Esophagus muscularis mucosa (tissue), 4 donors: ENCODE data around the gene CD101. TPM values are rescaled to one million over a fixed set of nuclear protein-coding genes. Genes with fewer than 3 reads are reported as not detected.

Experiments used
- DNase-seq: peaks from one replicate; pipeline ENCODE4 v3.0.0-alpha.2; 2017; ENCODE audit errors: extremely low spot score
- H3K27ac ChIP-seq, 4 donors: fragments of 200-600 bp; sonication (generic); replicated peaks in 1 of 4; 1 replicate in 3 of 4; 2 replicates in 1 of 4; pipeline ENCODE4 v1.5.1; 2016 to 2019; ENCODE audit warnings: mild to moderate bottlenecking in 1 of 4
- H3K27me3 ChIP-seq, 4 donors: fragments of 200-600 bp; sonication (generic); one replicate each; pipeline versions ENCODE4 v1.5.1 to v1.6.0; 2016 to 2019
- H3K36me3 ChIP-seq, 4 donors: fragments of 200-600 bp; sonication (generic); one replicate each; pipeline ENCODE4 v1.5.1; 2016 to 2019
- H3K4me1 ChIP-seq, 4 donors: fragments of 200-600 bp; sonication (generic); one replicate each; pipeline ENCODE4 v1.5.1; 2016 to 2019
- H3K4me3 ChIP-seq, 4 donors: fragments of 200-600 bp; sonication (generic); 1 replicate in 2 of 4; 2 replicates in 2 of 4; pipeline ENCODE4 v1.5.1; 2016 to 2019; ENCODE audit warnings: mild to moderate bottlenecking in 4 of 4, moderate library complexity in 1 of 4
- H3K9me3 ChIP-seq, 4 donors: fragments of 200-600 bp; sonication (generic); 1 replicate in 3 of 4; 2 replicates in 1 of 4; pipeline ENCODE4 v1.5.1; 2016 to 2019
- CTCF ChIP-seq, 3 experiments: fragments of 200-600 bp in 2 of 3; fragments of 450-650 bp in 1 of 3; sonication (generic) in 2 of 3; IDR thresholded peaks; one replicate each; pipeline ENCODE4 v1.5.1; 2017 to 2019; ENCODE audit warnings: antibody characterized with exemption in 3 of 3, mild to moderate bottlenecking in 2 of 3, moderate library complexity in 1 of 3
- EP300 ChIP-seq: sonication (generic); formaldehyde crosslinking; IDR thresholded peaks from one replicate; pipeline ENCODE4 v1.6.1; 2017; ENCODE audit warnings: antibody characterized with exemption
- POLR2A ChIP-seq: fragments of 450-650 bp; IDR thresholded peaks from one replicate; pipeline ENCODE4 v1.6.1; 2017; ENCODE audit warnings: antibody characterized with exemption, moderate library complexity, mild to moderate bottlenecking, low read depth
- POLR2AphosphoS5 ChIP-seq, 2 donors: sonication (generic); formaldehyde crosslinking; IDR thresholded peaks; one replicate each; pipeline ENCODE4 v1.6.1; 2017; ENCODE audit warnings: antibody characterized with exemption in 2 of 2
- WGBS: methylation state at CpG from one replicate; pipeline ENCODE4 v1.1.5; 2018; 5-methylcytosine and 5-hydroxymethylcytosine counted together
- intact Hi-C: fragments of 100-400 bp; cut with DNase I; formaldehyde crosslinking; loops from one replicate; pipeline ENCODE4 v1.15.1; 2023
- total RNA-seq, 4 donors: library from RNA; depleted of rRNA; stranded (reverse); fragments of >200 nt; gene quantifications; one replicate each; pipeline versions ENCODE4 v1.1.0 to v1.2.1, GENCODE V29; 2016

Gene CD101
- total RNA-seq, 4 donors from 2014 or later = 0.26 to 1.5 (median 0.87) TPM

- no peaks in the 10 kb centered on the region for H3K36me3 ChIP-seq
- DNase-seq = no peak
- no peak overlapping the region for H3K4me3 ChIP-seq
- TF ChIP-seq POLR2A (no peak), CTCF (IDR thresholded peaks at IDR 0.05) (no peak), EP300 (no peak), POLR2AphosphoS5 (IDR thresholded peaks at IDR 0.05) (no peak)
- intact Hi-C loops = no loop called here
- no peaks in the 10 kb centered on the region for H3K4me1 ChIP-seq
- WGBS = 93% methylated on average over 5 of the region's 5 CpGs
- no peak overlapping the region for H3K27ac ChIP-seq
- H3K9me3 ChIP-seq = no peaks in the 10 kb centered on the region
- H3K27me3 ChIP-seq = no peaks in the 10 kb centered on the region
Observed at GRCh38 chr1:117013309-117013858, 11.8 kb downstream of the CD101 start.

- no peak for TF ChIP-seq EP300
- TF ChIP-seq POLR2A = no peak
- no peak for TF ChIP-seq CTCF (IDR thresholded peaks at IDR 0.05)
- no peak for TF ChIP-seq POLR2AphosphoS5 (IDR thresholded peaks at IDR 0.05)
- WGBS = 90% methylated on average over 5 of the region's 5 CpGs
- no peak for DNase-seq
- Histone ChIP-seq H3K27me3 (no peaks in the 10 kb centered on the region), H3K9me3 (no peaks in the 10 kb centered on the region), H3K4me3 (no peak overlapping the region), H3K4me1 (no peaks in the 10 kb centered on the region), H3K27ac (no peak overlapping the region), H3K36me3 (no peaks in the 10 kb centered on the region)
- intact Hi-C loops = no loop called here
Observed at GRCh38 chr1:117014209-117014608, 12.6 kb downstream of the CD101 start.

- WGBS = 93% methylated on average over 3 of the region's 3 CpGs
- TF ChIP-seq POLR2AphosphoS5 (IDR thresholded peaks at IDR 0.05) = no peak
- Histone ChIP-seq H3K36me3 (no peaks in the 10 kb centered on the region), H3K4me1 (no peaks in the 10 kb centered on the region), H3K4me3 (no peak overlapping the region), H3K9me3 (no peaks in the 10 kb centered on the region), H3K27ac (no peak overlapping the region), H3K27me3 (no peaks in the 10 kb centered on the region)
- DNase-seq = no peak
- intact Hi-C loops = no loop called here
Observed at GRCh38 chr1:117015724-117016123, 14.2 kb downstream of the CD101 start.

GRCh38 chr1:117017062-117017461, 15.5 kb downstream of the CD101 start:
- Histone ChIP-seq H3K36me3 (no peaks in the 10 kb centered on the region), H3K27ac (no peak overlapping the region), H3K4me3 (no peak overlapping the region), H3K27me3 (no peaks in the 10 kb centered on the region), H3K4me1 (no peaks in the 10 kb centered on the region), H3K9me3 (no peaks in the 10 kb centered on the region)
- no peak for DNase-seq
- no peak for TF ChIP-seq POLR2AphosphoS5 (IDR thresholded peaks at IDR 0.05)
- TF ChIP-seq POLR2A = no peak
- TF ChIP-seq CTCF (IDR thresholded peaks at IDR 0.05) = no peak
- no peak for TF ChIP-seq EP300
- intact Hi-C loops = no loop called here
- WGBS = 77% methylated on average over 4 of the region's 4 CpGs

GRCh38 chr1:117017648-117018047, 16.1 kb downstream of the CD101 start:
- intact Hi-C loops = no loop called here
- Histone ChIP-seq H3K36me3 (no peaks in the 10 kb centered on the region), H3K27ac (no peak overlapping the region), H3K9me3 (no peaks in the 10 kb centered on the region), H3K4me1 (no peaks in the 10 kb centered on the region), H3K4me3 (no peak overlapping the region), H3K27me3 (no peaks in the 10 kb centered on the region)
- TF ChIP-seq POLR2AphosphoS5 (IDR thresholded peaks at IDR 0.05) (no peak), POLR2A (no peak), CTCF (IDR thresholded peaks at IDR 0.05) (no peak), EP300 (no peak)
- WGBS = 56% methylated on average over 3 of the region's 3 CpGs
- no peak for DNase-seq
